ENCODE measurements around the gene KCNG2.

KCNG2 gene

GRCh38 chr18:79754022-79754761 is 43.5 kb upstream of the KCNG2 start:
- Histone ChIP-seq H3K36me3 (ENCODE audit: insufficient read depth, low read length) (peaks cover 34% of the 10 kb centered on the region), H3K27ac (ENCODE audit: low read depth, low read length, poor library complexity, severe bottlenecking) (no peak overlapping the region), H3F3A (ENCODE audit: insufficient read depth, low read length) (no peaks in the 10 kb centered on the region), H3K27me3 (ENCODE audit: insufficient read depth, low read length) (no peaks in the 10 kb centered on the region), H3K4me3 (ENCODE audit: low read depth, low read length, poor library complexity, severe bottlenecking) (no peak overlapping the region), H3K9me3 (ENCODE audit: low read length) (peaks cover 5% of the 10 kb centered on the region; the same call in 1 of the 2 replicates), H3K4me2 (ENCODE audit: low read length) (no peak overlapping the region), H4K20me1 (ENCODE audit: insufficient read depth, low read length) (no peaks in the 10 kb centered on the region), H3K9me2 (ENCODE audit: low read depth, low read length) (no peaks in the 10 kb centered on the region), H3K9ac (ENCODE audit: low read length) (no peak overlapping the region), H2AFZ (ENCODE audit: low read length) (no peak overlapping the region), H3K79me2 (ENCODE audit: insufficient read depth, low read length) (no peaks in the 10 kb centered on the region), H3K4me1 (ENCODE audit: insufficient read depth, low read length, severe bottlenecking) (no peaks in the 10 kb centered on the region)
- TF ChIP-seq CTCF (IDR thresholded peaks at IDR 0.05; ENCODE audit: low read length): no peak
- TF ChIP-seq EZH2 (IDR thresholded peaks at IDR 0.05; ENCODE audit: borderline replicate concordance, low read length): no peak

DNA sequence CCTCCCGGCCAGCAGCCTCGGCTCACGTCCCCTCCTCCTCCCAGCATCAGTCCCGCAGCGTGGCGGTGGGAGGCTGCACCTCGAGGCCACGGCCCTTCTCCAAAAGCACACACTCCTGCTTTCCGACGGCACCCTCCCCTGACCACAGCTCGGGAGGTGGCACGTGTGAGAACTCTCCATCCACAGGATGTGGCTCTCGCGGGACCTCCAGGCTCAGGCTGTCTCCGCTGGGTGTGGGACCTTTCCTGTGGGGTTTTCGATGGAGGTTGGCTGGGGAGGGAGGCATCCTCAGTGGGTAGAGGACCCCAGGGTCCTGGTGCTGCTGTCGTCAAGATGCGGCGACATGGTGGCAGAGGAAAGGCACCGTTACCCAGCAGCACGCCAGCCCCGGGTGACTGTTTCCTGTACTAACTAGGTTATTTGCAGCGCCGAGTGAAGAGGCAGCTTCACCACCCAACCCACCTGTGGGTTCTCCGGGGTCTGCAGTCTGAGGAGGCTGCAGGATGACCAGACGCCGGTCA is 42.8 kb upstream of the KCNG2 start:
- Histone ChIP-seq H3K9me2 (ENCODE audit: low read depth, low read length) (no peaks in the 10 kb centered on the region), H3K9me3 (ENCODE audit: low read length) (peaks cover 6% of the 10 kb centered on the region; the same call in 1 of the 2 replicates), H3K4me1 (ENCODE audit: insufficient read depth, low read length, severe bottlenecking) (no peaks in the 10 kb centered on the region), H3K79me2 (ENCODE audit: insufficient read depth, low read length) (no peaks in the 10 kb centered on the region), H3K4me2 (ENCODE audit: low read length) (no peak overlapping the region), H3K4me3 (ENCODE audit: low read depth, low read length, poor library complexity, severe bottlenecking) (no peak overlapping the region), H3K36me3 (ENCODE audit: insufficient read depth, low read length) (peaks cover 29% of the 10 kb centered on the region), H2AFZ (ENCODE audit: low read length) (no peak overlapping the region), H3F3A (ENCODE audit: insufficient read depth, low read length) (no peaks in the 10 kb centered on the region), H3K27ac (ENCODE audit: low read depth, low read length, poor library complexity, severe bottlenecking) (no peak overlapping the region), H4K20me1 (ENCODE audit: insufficient read depth, low read length) (no peaks in the 10 kb centered on the region), H3K9ac (ENCODE audit: low read length) (no peak overlapping the region), H3K27me3 (ENCODE audit: insufficient read depth, low read length) (no peaks in the 10 kb centered on the region)
- TF ChIP-seq EZH2 (IDR thresholded peaks at IDR 0.05; ENCODE audit: borderline replicate concordance, low read length) (no peak), CTCF (IDR thresholded peaks at IDR 0.05; ENCODE audit: low read length) (no peak)

DNA sequence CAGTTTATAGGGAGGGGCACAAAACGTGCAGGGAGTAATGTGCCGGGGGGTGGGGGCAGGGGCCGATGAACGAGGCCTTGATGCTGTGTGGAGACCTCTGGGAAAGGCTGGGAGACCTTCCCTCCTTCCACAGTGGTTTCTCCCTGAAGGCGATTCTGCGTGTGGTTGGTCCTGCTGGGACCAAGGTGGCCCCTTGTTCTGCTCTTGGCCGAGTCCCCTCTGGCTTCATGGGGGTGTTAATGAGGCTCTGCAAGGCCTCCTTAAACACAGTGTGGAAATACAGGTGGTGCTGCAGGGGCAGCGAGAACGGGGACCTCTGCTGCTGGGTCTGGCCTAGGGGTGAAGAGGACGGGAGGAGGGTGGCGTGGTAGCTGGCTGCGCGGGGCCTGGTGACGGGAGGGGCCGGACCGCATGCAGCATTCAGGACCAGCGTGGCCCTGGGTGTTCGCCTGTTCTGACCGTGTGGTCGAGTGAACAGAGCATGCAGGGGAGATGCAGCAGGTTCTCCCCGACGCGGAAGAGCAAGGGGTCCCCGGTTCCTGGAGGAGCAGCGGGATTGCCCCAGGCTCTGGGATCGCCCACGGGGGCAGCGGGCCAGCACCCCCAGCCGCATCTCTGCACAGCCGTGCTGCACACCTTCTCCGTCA is 42.1 kb upstream of the KCNG2 start:
- Histone ChIP-seq H3K4me3 (ENCODE audit: low read depth, low read length, poor library complexity, severe bottlenecking) (no peak overlapping the region), H4K20me1 (ENCODE audit: insufficient read depth, low read length) (no peaks in the 10 kb centered on the region), H3K9ac (ENCODE audit: low read length) (no peak overlapping the region), H3K27me3 (ENCODE audit: insufficient read depth, low read length) (no peaks in the 10 kb centered on the region), H3K27ac (ENCODE audit: low read depth, low read length, poor library complexity, severe bottlenecking) (no peak overlapping the region), H3K9me3 (ENCODE audit: low read length) (peaks cover 6% of the 10 kb centered on the region; the same call in 1 of the 2 replicates), H3K4me1 (ENCODE audit: insufficient read depth, low read length, severe bottlenecking) (no peaks in the 10 kb centered on the region), H3K4me2 (ENCODE audit: low read length) (no peak overlapping the region), H3F3A (ENCODE audit: insufficient read depth, low read length) (no peaks in the 10 kb centered on the region), H3K79me2 (ENCODE audit: insufficient read depth, low read length) (no peaks in the 10 kb centered on the region), H3K9me2 (ENCODE audit: low read depth, low read length) (no peaks in the 10 kb centered on the region), H3K36me3 (ENCODE audit: insufficient read depth, low read length) (peaks cover 29% of the 10 kb centered on the region), H2AFZ (ENCODE audit: low read length) (no peak overlapping the region)
- TF ChIP-seq EZH2 (IDR thresholded peaks at IDR 0.05; ENCODE audit: borderline replicate concordance, low read length): no peak
- no peak for TF ChIP-seq CTCF (IDR thresholded peaks at IDR 0.05; ENCODE audit: low read length)
